ENCODE data around the gene LRRTM2. TPM values are rescaled to one million over a fixed set of nuclear protein-coding genes. Genes with fewer than 3 reads are reported as not detected.

Gene LRRTM2
- total RNA-seq, 2 experiments from 2014 or later: 0.23 TPM; not detected in 1

GRCh38 chr5:138874241-138874640 lies 894 bp downstream of the LRRTM2 start:
- DNase-seq: no peak
- POLR2A ChIA-PET: no interaction called here
- Mint-ChIP-seq H3K36me3 (ENCODE audit: low read depth) (no peaks in the 10 kb centered on the region), H3K27me3 (peaks cover 7% of the 10 kb centered on the region), H3K4me1 (peaks cover 14% of the 10 kb centered on the region), H3K9me3 (no peaks in the 10 kb centered on the region), H3K27ac (no peak overlapping the region), H3K4me3 (no peak overlapping the region)
- CTCF ChIA-PET: no interaction called here

GRCh38 chr5:138873466-138874221 lies 1.5 kb downstream of the LRRTM2 start:
- Mint-ChIP-seq H3K27me3 (peaks cover 7% of the 10 kb centered on the region), H3K4me3 (no peak overlapping the region), H3K27ac (no peak overlapping the region), H3K36me3 (ENCODE audit: low read depth) (no peaks in the 10 kb centered on the region), H3K4me1 (peaks cover 14% of the 10 kb centered on the region), H3K9me3 (no peaks in the 10 kb centered on the region)
- ChIA-PET CTCF (no interaction called here), POLR2A (no interaction called here)
- DNase-seq: no peak

DNA sequence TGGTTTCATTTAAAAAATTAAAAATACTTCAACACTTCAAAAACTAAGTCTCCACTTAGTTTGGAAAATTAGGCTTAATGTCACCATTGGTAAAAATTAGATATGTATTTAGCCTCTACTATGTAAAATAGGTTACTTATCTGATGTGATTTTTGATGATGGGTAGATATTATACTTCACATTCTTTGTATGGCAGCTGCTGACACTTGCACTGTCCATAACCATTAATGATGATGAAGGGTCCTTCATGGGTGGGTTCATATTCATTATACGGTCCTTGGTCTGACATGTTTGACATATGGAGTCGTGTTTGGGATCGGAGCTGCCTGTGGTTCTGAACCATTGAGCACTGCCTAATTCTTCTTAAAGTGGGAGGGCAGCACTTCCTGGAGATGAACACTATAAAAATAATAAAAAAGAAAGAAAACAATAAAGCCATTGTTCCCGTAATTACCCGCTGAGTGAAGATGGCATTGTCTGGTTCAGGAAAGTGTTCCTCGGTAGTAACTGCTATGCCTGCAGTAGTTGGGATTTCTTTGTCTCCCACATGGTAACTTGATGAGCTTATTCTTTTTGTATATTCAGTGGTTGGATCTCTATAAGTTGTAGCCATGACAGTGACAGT lies 2.2 kb downstream of the LRRTM2 start:
- no peaks in the 10 kb centered on the region for H3K36me3 Mint-ChIP-seq (ENCODE audit: low read depth)
- DNase-seq: no peak
- ChIA-PET POLR2A (no interaction called here), CTCF (no interaction called here)
- H3K4me3 Mint-ChIP-seq: no peak overlapping the region
- no peaks in the 10 kb centered on the region for H3K9me3 Mint-ChIP-seq
- peaks cover 14% of the 10 kb centered on the region for H3K4me1 Mint-ChIP-seq
- no peak overlapping the region for H3K27ac Mint-ChIP-seq
- H3K27me3 Mint-ChIP-seq: peaks cover 7% of the 10 kb centered on the region

GRCh38 chr5:138870611-138871010 lies 4.5 kb downstream of the LRRTM2 start:
- CTCF ChIA-PET: interaction anchor here (1.5 kb wide), 1 partner anchor 229 kb away, joined by 3 read pairs; no protein-coding TSS in a partner anchor
- DNase-seq: no peak
- Mint-ChIP-seq H3K9me3 (no peaks in the 10 kb centered on the region), H3K36me3 (ENCODE audit: low read depth) (peaks cover 3% of the 10 kb centered on the region), H3K4me1 (peaks cover 14% of the 10 kb centered on the region), H3K27ac (no peak overlapping the region), H3K4me3 (no peak overlapping the region), H3K27me3 (peaks cover 7% of the 10 kb centered on the region)
- POLR2A ChIA-PET: no interaction called here

DNA sequence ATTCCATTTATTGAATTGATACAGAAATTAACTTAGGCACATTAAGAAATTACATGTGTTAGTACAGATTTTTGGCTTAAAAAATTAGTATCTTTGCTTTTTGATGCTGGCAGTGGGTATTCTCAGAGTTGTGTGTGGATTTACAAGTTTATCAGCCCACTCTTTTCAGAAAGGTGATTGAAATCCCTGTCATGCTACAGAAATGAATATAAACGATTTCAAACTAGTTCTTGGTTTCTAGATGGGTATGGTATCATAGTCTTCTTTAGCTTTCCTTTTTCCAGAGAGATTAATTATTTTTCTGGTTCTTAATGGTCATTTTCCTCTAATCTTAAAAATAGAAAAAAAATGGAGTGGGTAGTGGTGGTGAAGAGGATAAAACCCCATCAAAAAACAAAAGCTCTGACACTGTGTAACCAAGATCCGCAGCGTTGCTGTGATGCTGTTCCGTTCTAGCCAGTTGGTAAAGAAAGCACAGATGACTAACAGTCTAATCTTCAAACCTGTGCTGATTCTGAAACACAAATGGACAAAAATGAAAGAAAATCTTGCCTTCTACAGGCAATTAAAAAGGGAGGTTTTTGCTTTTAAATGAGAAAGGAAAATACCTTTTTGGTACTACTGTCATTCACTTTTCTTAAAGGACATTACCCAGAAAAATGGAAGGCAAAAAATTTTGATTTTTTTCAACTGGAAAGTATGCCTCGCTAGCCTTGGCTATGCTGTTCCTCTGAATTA lies 5.2 kb downstream of the LRRTM2 start:
- Mint-ChIP-seq H3K4me3 (peak overlapping the region; percentile 9), H3K9me3 (no peaks in the 10 kb centered on the region), H3K4me1 (peaks cover 14% of the 10 kb centered on the region), H3K27ac (no peak overlapping the region), H3K27me3 (peaks cover 7% of the 10 kb centered on the region), H3K36me3 (ENCODE audit: low read depth) (peaks cover 3% of the 10 kb centered on the region)
- ChIA-PET CTCF (interaction anchor here (0.7 to 1.5 kb wide), 2 partner anchors 123 to 229 kb away, joined by 3 read pairs; no protein-coding TSS in a partner anchor), POLR2A (interaction anchor here (0.7 to 1.0 kb wide), 2 partner anchors 43 to 85 kb away, joined by 3 read pairs; no protein-coding TSS in a partner anchor)
- DNase-seq: no peak

GRCh38 chr5:138869038-138869437 lies 6.1 kb downstream of the LRRTM2 start:
- Mint-ChIP-seq H3K27ac (no peak overlapping the region), H3K9me3 (no peaks in the 10 kb centered on the region), H3K27me3 (peaks cover 7% of the 10 kb centered on the region), H3K36me3 (ENCODE audit: low read depth) (peaks cover 3% of the 10 kb centered on the region), H3K4me1 (peaks cover 14% of the 10 kb centered on the region), H3K4me3 (no peak overlapping the region)
- ChIA-PET POLR2A (interaction anchor here (1.0 to 1.6 kb wide), 2 partner anchors 15 to 86 kb away, joined by 3 to 4 read pairs; no protein-coding TSS in a partner anchor), CTCF (interaction anchor here (0.7 to 1.5 kb wide), 3 partner anchors 124 to 1068 kb away, joined by 3 to 4 read pairs (median 3); no protein-coding TSS in a partner anchor)
- no peak for DNase-seq

GRCh38 chr5:138867011-138867410 lies 8.1 kb downstream of the LRRTM2 start:
- peaks cover 4% of the 10 kb centered on the region for H3K9me3 Mint-ChIP-seq
- H3K4me3 Mint-ChIP-seq: no peak overlapping the region
- no peak for DNase-seq
- peaks cover 11% of the 10 kb centered on the region for H3K36me3 Mint-ChIP-seq (ENCODE audit: low read depth)
- H3K27me3 Mint-ChIP-seq: peaks cover 7% of the 10 kb centered on the region
- ChIA-PET CTCF (interaction anchor here (1.2 kb wide), 1 partner anchor 11 kb away, joined by 3 read pairs; no protein-coding TSS in a partner anchor), POLR2A (no interaction called here)
- no peak overlapping the region for H3K27ac Mint-ChIP-seq
- peaks cover 14% of the 10 kb centered on the region for H3K4me1 Mint-ChIP-seq

DNA sequence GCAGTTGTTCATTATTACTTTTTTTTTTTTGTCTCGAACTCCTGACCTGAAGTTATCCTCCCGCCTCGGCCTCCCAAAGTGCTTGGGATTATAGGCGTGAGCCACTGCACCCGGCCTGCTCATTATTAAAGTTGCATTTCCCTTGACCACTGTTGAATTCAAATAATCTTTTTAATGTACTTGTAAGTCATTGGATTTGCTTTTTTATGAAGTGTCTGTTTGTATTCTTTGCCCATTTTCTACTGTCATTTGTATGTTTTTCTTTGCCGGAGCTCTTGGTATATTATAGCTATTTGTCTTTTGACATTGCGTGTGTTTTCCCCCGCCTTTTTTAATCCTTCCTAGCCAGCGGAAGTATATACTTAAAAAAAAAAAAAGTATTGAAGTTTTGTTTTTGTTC lies 22.0 kb downstream of the LRRTM2 start:
- H3K36me3 Mint-ChIP-seq (ENCODE audit: low read depth): no peaks in the 10 kb centered on the region
- no peak overlapping the region for H3K4me3 Mint-ChIP-seq
- POLR2A ChIA-PET: interaction anchor here (1.0 kb wide), 1 partner anchor 16 kb away, joined by 4 read pairs; no protein-coding TSS in a partner anchor
- no peak overlapping the region for H3K27ac Mint-ChIP-seq
- H3K4me1 Mint-ChIP-seq: peaks cover 20% of the 10 kb centered on the region
- no peaks in the 10 kb centered on the region for H3K9me3 Mint-ChIP-seq
- no peak for DNase-seq
- CTCF ChIA-PET: no interaction called here
- peaks cover 2% of the 10 kb centered on the region for H3K27me3 Mint-ChIP-seq

DNA sequence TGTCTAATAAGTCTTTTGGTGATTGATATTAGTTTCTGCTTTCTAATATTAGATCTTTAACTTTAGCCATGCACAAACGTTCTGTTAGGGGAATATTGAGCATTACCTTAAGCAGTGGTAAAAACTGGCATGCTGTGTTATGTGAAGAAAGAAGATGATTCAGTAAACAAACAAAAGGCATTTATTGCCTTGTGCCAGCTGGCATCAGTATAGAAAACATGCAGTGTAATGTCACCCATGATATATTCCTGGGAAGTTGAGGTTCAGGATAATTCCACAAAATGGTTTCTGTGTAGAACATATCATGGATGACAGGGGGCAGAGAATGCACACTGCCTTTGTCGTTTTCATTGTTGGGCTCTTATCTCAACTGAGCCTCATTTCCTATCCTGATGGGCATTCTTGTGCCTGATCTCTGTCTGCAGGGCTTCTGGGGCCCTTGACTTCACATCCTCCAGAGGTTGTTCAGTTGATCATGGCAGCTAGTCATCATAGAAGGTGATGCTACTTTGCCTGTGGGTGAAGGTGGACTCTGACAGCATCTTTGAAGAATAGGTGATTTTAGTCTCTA lies 24.2 kb downstream of the LRRTM2 start:
- CTCF ChIA-PET: no interaction called here
- Mint-ChIP-seq H3K4me3 (no peak overlapping the region), H3K9me3 (no peaks in the 10 kb centered on the region), H3K4me1 (peaks cover 20% of the 10 kb centered on the region), H3K36me3 (ENCODE audit: low read depth) (no peaks in the 10 kb centered on the region), H3K27ac (no peak overlapping the region), H3K27me3 (peaks cover 2% of the 10 kb centered on the region)
- POLR2A ChIA-PET: no interaction called here
- no peak for DNase-seq

- no peak overlapping the region for H3K4me3 Mint-ChIP-seq
- ChIA-PET POLR2A (no interaction called here), CTCF (no interaction called here)
Measured at GRCh38 chr5:138849882-138850281, 25.3 kb downstream of the LRRTM2 start.

GRCh38 chr5:138849439-138849838 lies 25.7 kb downstream of the LRRTM2 start:
- no peaks in the 10 kb centered on the region for H3K9me3 Mint-ChIP-seq
- ChIA-PET POLR2A (no interaction called here), CTCF (interaction anchor here (0.8 kb wide), 1 partner anchor 60 kb away, joined by 3 read pairs; no protein-coding TSS in a partner anchor)
- no peak for DNase-seq
- H3K27me3 Mint-ChIP-seq: peaks cover 2% of the 10 kb centered on the region
- peaks cover 16% of the 10 kb centered on the region for H3K4me1 Mint-ChIP-seq
- no peak overlapping the region for H3K4me3 Mint-ChIP-seq
- H3K36me3 Mint-ChIP-seq (ENCODE audit: low read depth): no peaks in the 10 kb centered on the region
- H3K27ac Mint-ChIP-seq: no peak overlapping the region

More at GRCh38 chr5:138849882-138850281, 25.3 kb downstream of the LRRTM2 start:
- Mint-ChIP-seq H3K4me1 (peaks cover 17% of the 10 kb centered on the region), H3K27me3 (peaks cover 2% of the 10 kb centered on the region), H3K27ac (no peak overlapping the region), H3K9me3 (no peaks in the 10 kb centered on the region), H3K36me3 (ENCODE audit: low read depth) (no peaks in the 10 kb centered on the region)
- no peak for DNase-seq

GRCh38 chr5:138844812-138845513 lies 30.2 kb downstream of the LRRTM2 start:
- POLR2A ChIA-PET: no interaction called here
- CTCF ChIA-PET: interaction anchor here (0.7 to 1.3 kb wide), 2 partner anchors 11 to 55 kb away, joined by 4 read pairs; no protein-coding TSS in a partner anchor

More at GRCh38 chr5:138844812-138845513, 30.2 kb downstream of the LRRTM2 start:
- Mint-ChIP-seq H3K27me3 (no peaks in the 10 kb centered on the region), H3K4me3 (no peak overlapping the region), H3K4me1 (peaks cover 5% of the 10 kb centered on the region), H3K27ac (no peak overlapping the region), H3K9me3 (no peaks in the 10 kb centered on the region), H3K36me3 (ENCODE audit: low read depth) (no peaks in the 10 kb centered on the region)
- DNase-seq: no peak
